Right cardiac atrium (tissue), 5 donors: ENCODE results near the gene GTF2F2. TPM values are rescaled to one million over a fixed set of nuclear protein-coding genes. Genes with fewer than 3 reads are reported as not detected.
A peak's percentile ranks its signal among the peaks of the same experiment; 100 is the strongest.

ENCODE experiments used
- ATAC-seq, 2 donors: fragments of 200-7000 bp; cut with Tn5 transposase; one replicate each; pipeline versions ENCODE4 v1.8.0 to v1.9.1; 2020; ENCODE audit warnings: moderate library complexity in 2 of 2, mild to moderate bottlenecking in 1 of 2
- DNase-seq, 3 donors: peaks; one replicate each; pipeline ENCODE4 v3.0.0-alpha.2; 2020
- H3K27ac ChIP-seq: one replicate; pipeline ENCODE4 v1.5.1; 2013; ENCODE audit warnings: mild to moderate bottlenecking, low read length, control low read depth, moderate library complexity
- H3K27me3 ChIP-seq: one replicate; pipeline ENCODE4 v1.6.1; 2013; ENCODE audit not compliant: control insufficient read depth, insufficient read depth
- H3K4me1 ChIP-seq: one replicate; pipeline ENCODE4 v1.6.1; 2013; ENCODE audit warnings: low read length; ENCODE audit not compliant: control insufficient read depth, insufficient read depth
- H3K4me3 ChIP-seq: one replicate; pipeline ENCODE4 v1.5.1; 2013; ENCODE audit warnings: low read length, control low read depth
- H3K9me3 ChIP-seq: one replicate; pipeline ENCODE4 v1.6.1; 2013; ENCODE audit warnings: low read length; ENCODE audit not compliant: control insufficient read depth
- WGBS: extraction: QIAGEN DNeasy Blood & Tissue Kit; methylation state at CpG from one replicate; pipeline ENCODE4 v1.1.7; 2013; 5-methylcytosine and 5-hydroxymethylcytosine counted together
- intact Hi-C, 4 donors: fragments of 100-400 bp; cut with DNase I; formaldehyde crosslinking; loops; one replicate each; pipeline versions ENCODE4 v1.11.0 to v1.14.0; 2022 to 2023
- polyA plus RNA-seq: library from polyadenylated mRNA; stranded (reverse); fragments of 200-250 nt; gene quantifications from one replicate; pipeline ENCODE4 v1.2.3, GENCODE V29; 2013
- total RNA-seq, 4 donors: library from RNA; stranded (reverse); fragmentation: NEBNext Ultra II Directional; extraction: Animal tissue kit (Norgen Biotek cat#: 25700); gene quantifications; one replicate each; pipeline ENCODE4 v1.2.1, GENCODE V29; 2021
- donor health status: healthy with polysubstance abuse.
- donor health status: DM: no; HTN: yes; CAD: no.
- donor health status: DM: no; HTN: no; CAD: no.
- donor health status: DM: no; HTN: yes; CAD: no; lungs with severe emphysema.
- donor health status: DM: yes; HTN: yes; CAD: no.

GTF2F2 gene
- total and polyA plus RNA-seq, 5 donors, result 13.6 to 19.8 (median 17.1) TPM

DNA sequence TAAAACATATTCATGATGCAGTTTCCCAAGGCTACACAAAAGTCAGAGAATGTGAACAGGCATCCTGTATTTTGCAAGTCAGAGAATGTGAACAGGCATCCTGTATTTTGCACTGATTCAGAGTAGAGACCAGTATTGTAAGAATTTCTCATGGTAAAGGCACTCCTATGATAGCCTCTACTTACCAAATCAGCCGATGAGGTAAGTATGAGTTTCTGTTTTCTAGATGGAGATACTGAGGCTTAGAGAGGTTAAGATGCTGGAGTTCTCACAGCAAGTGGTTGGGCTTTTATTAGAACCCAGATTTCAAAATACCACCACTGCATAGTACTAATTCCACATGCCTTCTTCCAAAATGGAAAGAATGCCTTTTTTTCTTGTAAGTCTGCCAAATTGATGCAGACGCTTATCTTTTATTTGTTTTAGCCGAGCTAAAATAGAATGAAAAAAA, 208.4 kb downstream of the GTF2F2 start:
- intact Hi-C loops, result no loop called here
- WGBS, result 14% methylated on average over 3 of the region's 3 CpGs
- DNase-seq (no peak), ATAC-seq (peak; percentile 4 to 14)
- Histone ChIP-seq H3K4me3 (no peak overlapping the region), H3K4me1 (peaks cover 10% of the 10 kb centered on the region), H3K27ac (no peak overlapping the region), H3K27me3 (no peaks in the 10 kb centered on the region), H3K9me3 (no peaks in the 10 kb centered on the region)

DNA sequence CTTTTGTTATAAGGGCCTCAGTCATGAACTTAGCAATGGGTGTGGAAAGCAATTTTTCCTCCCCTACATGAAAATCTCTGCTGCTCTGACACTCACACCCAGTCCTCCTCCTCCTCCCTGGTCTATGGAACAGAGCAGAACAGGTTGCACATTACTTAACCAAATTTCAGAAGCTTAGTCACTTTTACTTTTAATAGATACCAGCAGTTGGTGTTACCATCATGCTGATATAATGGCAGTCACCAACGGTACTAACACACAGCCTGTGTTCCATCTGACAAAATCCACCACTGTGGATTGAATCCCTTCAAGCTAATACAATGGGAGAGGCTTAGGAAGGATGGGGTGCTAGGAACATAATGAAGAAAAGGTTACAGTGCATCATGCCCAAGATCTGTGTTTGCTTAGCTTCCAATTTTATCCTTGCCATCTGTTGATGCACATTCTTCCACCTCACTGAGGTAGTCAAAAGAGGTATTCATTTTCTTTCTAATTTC, 210.9 kb downstream of the GTF2F2 start:
- Histone ChIP-seq H3K4me3 (no peak overlapping the region), H3K9me3 (no peaks in the 10 kb centered on the region), H3K4me1 (peaks cover 11% of the 10 kb centered on the region), H3K27me3 (no peaks in the 10 kb centered on the region), H3K27ac (no peak overlapping the region)
- ATAC-seq (no peak), DNase-seq (no peak)
- 66% methylated on average over 1 of the region's 1 CpG for WGBS
- intact Hi-C loops, result no loop called here

DNA sequence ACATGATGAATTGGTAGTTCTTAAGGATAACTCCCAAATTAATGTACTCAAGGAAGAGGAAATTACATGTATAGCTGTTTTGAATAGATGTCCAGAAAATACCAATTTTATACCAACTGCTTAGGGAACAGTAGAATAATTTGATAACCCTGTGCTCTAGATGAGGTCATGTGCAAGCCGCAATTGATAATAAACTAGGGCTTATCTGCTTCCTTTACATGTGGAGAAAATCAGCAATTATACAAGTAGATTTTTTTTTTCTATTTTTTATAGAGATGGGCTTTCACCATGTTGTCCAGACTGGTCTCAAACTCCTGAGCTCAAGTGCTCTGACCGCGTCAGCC, 211.4 kb downstream of the GTF2F2 start:
- intact Hi-C loops, result no loop called here
- Histone ChIP-seq H3K9me3 (no peaks in the 10 kb centered on the region), H3K4me3 (no peak overlapping the region), H3K27me3 (no peaks in the 10 kb centered on the region), H3K4me1 (peaks cover 13% of the 10 kb centered on the region), H3K27ac (peak overlapping the region; percentile 40)
- DNase-seq (no peak), ATAC-seq (no peak)
- 65% methylated on average over 3 of the region's 3 CpGs for WGBS

DNA sequence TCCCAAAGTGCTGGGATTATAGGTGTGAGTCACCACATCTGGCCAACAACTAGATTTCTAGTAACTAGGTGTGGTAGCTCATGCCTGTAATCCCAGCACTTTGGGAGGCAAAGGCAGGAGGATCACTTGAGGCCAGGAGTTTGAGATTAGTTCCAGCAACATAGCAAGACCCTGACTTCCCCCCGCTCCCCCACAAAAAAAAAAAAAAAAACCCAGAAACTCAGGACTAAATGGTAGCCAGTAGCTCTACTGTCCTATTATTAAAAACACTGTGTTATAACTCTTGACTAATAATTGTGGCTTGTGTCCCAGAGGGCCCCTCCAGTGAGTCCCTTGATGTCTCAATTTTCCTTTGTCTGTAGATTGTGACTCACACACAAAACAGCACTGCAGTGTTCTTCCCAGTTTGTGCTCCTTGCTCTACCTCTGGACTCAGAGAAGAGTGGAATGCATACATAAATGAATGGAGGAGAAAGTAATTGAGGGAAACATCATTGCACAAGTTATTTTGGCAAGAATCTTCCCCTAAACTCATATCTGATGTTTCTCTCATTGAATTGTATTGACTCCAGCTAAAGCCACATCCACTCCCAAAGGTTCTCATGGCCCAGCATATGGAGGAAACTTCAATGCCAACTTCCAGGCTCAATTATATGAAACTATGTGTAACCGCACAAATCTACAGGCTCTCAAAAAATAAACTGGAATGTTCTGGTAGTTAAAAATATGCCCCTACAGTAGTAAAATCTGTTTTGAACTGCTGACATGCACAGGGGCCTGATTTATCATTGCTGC, 211.9 kb downstream of the GTF2F2 start:
- 78% methylated on average over 2 of the region's 2 CpGs for WGBS
- H3K27ac ChIP-seq, result peak overlapping the region; percentile 42
- H3K9me3 ChIP-seq, result no peaks in the 10 kb centered on the region
- peak in 1 of 2 donors; percentile 34 for ATAC-seq
- no peaks in the 10 kb centered on the region for H3K27me3 ChIP-seq
- no peak overlapping the region for H3K4me3 ChIP-seq
- peaks cover 13% of the 10 kb centered on the region for H3K4me1 ChIP-seq
- no peak for DNase-seq
- intact Hi-C loops, result no loop called here

DNA sequence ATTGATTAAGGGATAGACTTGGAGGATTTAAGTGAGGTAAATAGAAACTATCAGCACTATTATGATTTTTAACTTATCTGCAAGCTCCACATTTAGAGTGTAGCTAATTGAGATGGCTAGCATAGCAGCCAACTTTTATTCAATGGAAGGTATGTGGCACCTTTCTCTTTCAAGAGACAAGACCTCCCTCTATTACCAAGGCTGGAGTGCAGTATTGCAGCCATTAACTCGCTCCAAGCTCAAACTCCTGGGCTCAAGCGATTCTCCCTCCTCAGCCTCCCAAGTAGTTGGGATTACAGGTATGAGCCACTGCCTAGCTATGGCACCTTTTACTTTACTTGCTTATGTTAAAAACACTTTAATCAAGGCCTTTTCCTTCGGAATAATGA, 212.5 kb downstream of the GTF2F2 start:
- no peak for ATAC-seq
- peaks cover 11% of the 10 kb centered on the region for H3K4me1 ChIP-seq
- 95% methylated on average over 3 of the region's 3 CpGs for WGBS

DNA sequence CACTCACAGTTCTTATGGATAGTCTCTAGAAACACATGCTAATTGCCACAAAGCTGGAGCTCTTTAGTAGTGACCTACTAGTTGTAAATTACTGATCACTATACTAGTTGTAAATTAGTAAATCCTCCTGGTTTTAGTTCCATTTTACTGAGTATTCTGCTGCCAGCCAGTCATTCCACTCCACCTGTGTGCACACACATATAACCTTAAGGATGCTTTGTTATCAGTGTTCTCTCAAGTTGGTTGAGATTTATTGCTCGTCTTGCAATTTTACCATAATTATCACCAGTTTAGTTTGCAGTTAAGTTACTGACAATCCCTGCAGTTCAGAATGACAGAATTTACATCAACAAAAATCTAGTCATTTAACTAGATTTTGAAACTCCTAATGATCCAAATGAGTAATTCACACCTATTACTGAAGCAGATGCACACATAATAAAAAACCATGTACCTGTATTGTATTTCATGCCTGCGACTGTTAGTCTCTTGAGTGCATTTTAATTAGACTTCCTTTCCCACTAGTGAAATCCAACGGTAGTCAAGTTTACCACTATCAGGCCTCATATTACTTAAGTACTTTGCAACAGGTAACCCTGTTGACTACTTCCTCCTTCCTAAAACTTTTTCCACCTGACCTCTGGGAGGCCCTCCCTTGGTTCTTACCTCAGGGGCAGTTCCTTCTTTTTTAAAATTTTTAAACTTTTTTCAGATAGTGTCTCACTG, 213.1 kb downstream of the GTF2F2 start:
- H3K27ac ChIP-seq, result no peak overlapping the region
- 67% methylated on average over 3 of the region's 3 CpGs for WGBS
- intact Hi-C loops, result no loop called here
- H3K9me3 ChIP-seq, result no peaks in the 10 kb centered on the region
- ATAC-seq, result no peak
- H3K27me3 ChIP-seq, result no peaks in the 10 kb centered on the region
- DNase-seq, result no peak
- peaks cover 12% of the 10 kb centered on the region for H3K4me1 ChIP-seq
- no peak overlapping the region for H3K4me3 ChIP-seq

More for the DNA sequence above, 212.5 kb downstream of the GTF2F2 start:
- H3K27me3 ChIP-seq, result no peaks in the 10 kb centered on the region
- intact Hi-C loops, result no loop called here
- no peak for DNase-seq
- H3K9me3 ChIP-seq, result no peaks in the 10 kb centered on the region
- H3K27ac ChIP-seq, result peak overlapping the region; percentile 19
- H3K4me3 ChIP-seq, result no peak overlapping the region

Other genes starting within 250 kb of the GTF2F2 start
- 1 to 10 TPM; 3.2 to 4.6 (median 3.6) TPM for gene NUFIP1, start 131.0 kb upstream of the GTF2F2 start, total RNA-seq
- 2.1 TPM for gene NUFIP1, start 131.0 kb upstream of the GTF2F2 start, polyA plus RNA-seq
- 10 to 100 TPM; 13.9 to 18.4 (median 16.3) TPM for gene GPALPP1, start 131.0 kb upstream of the GTF2F2 start, total RNA-seq
- 8.2 TPM for gene GPALPP1, start 131.0 kb upstream of the GTF2F2 start, polyA plus RNA-seq
- gene KCTD4, start 80.5 kb downstream of the GTF2F2 start, total RNA-seq, result under 1 TPM in 2 of 4 donors, not detected in 2; 0.17 to 0.34 TPM
- 0.48 TPM for gene KCTD4, start 80.5 kb downstream of the GTF2F2 start, polyA plus RNA-seq
- gene TPT1, start 220.7 kb downstream of the GTF2F2 start, total RNA-seq, result 1,000 to 10,000 TPM; 3,534 to 4,755 (median 4,285) TPM
- 8,085 TPM for gene TPT1, start 220.7 kb downstream of the GTF2F2 start, polyA plus RNA-seq